NB4 (cell line): ENCODE results near the gene AMPD3.

Source experiments
- CTCF ChIP-seq: IDR thresholded peaks from one replicate; pipeline ENCODE4 v1.5.1; 2012; ENCODE audit warnings: low read depth, low read length
- MAX ChIP-seq: IDR thresholded peaks from 2 replicates; pipeline ENCODE4 v1.6.1; 2011; ENCODE audit warnings: low read depth, low read length
- MYC ChIP-seq: IDR thresholded peaks from 2 replicates; pipeline ENCODE4 v1.6.1; 2011; ENCODE audit warnings: low read depth, low read length
- POLR2A ChIP-seq: IDR thresholded peaks from 2 replicates; pipeline ENCODE4 v1.6.1; 2011; ENCODE audit warnings: mild to moderate bottlenecking; ENCODE audit not compliant: insufficient read length; ENCODE audit errors: extremely low read depth

- TF ChIP-seq CTCF (no peak), MAX (no peak), MYC (no peak), POLR2A (no peak)
Observed at GRCh38 chr11:10533323-10533722, 78.3 kb downstream of the AMPD3 start.
